GM12892 (cell line): ENCODE data around the gene CARTPT.

ENCODE experiments used
- DNase-seq: peaks from one replicate; pipeline ENCODE4 v3.0.0; 2011; ENCODE audit not compliant: insufficient read length
- FAIRE-seq: peaks from 2 replicates; lab custom pipeline; 2011; peaks lifted over from hg19 to GRCh38; lab: Jason Lieb, UNC
- POLR2A ChIP-seq: IDR thresholded peaks from 2 replicates; pipeline ENCODE4 v1.6.1; 2011; ENCODE audit warnings: low read depth, low read length, control low read depth
- POLR2AphosphoS5 ChIP-seq: IDR thresholded peaks from 2 replicates; pipeline ENCODE4 v1.6.1; 2011; ENCODE audit warnings: low read depth, low read length, control low read depth
- TAF1 ChIP-seq: IDR thresholded peaks from 2 replicates; pipeline ENCODE4 v1.6.1; 2011; ENCODE audit warnings: low read depth, mild to moderate bottlenecking, control low read depth, low read length, borderline replicate concordance

The CARTPT gene

DNA sequence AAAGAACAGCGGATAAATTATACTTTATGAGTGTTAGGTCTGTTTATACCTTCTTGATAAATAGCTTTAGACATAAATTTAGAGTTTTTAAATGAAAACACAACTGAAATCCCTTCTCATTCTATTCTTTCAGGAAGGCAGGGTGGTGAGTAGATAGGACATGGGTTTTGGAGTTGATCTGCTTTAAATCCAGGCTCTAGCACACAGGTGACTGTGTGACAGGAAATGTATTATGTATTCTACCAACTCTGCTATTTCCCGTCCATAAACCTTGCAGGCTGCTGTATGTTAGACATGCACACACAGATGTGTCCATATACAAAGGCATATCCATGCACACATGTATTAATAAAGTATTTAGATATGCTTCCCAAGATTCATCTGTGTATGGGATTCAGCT is 19.3 kb upstream of the CARTPT start:
- no peak for DNase-seq
- FAIRE-seq, result no peak
- TF ChIP-seq POLR2A (no peak), TAF1 (no peak), POLR2AphosphoS5 (no peak)

DNA sequence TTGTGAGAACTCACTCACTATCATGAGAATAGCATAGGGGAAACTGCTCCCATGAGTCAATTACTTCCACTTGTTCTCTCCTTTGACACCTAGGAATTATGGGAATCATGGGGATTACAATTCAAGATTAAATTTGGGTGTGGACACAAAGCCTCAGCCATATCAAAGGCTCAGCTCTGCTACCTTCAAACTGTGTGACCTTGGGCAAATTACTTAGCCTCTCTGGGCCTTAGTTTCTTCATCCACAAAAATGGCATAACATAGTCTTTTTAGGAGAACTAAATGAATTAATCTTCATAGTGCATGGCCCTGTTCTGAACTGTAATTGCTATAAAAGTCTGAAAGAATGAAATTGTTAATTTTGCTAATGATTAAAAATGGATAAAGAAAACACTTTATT is 18.3 kb upstream of the CARTPT start:
- FAIRE-seq, result no peak
- no peak for DNase-seq
- TF ChIP-seq POLR2A (no peak), TAF1 (no peak), POLR2AphosphoS5 (no peak)

DNA sequence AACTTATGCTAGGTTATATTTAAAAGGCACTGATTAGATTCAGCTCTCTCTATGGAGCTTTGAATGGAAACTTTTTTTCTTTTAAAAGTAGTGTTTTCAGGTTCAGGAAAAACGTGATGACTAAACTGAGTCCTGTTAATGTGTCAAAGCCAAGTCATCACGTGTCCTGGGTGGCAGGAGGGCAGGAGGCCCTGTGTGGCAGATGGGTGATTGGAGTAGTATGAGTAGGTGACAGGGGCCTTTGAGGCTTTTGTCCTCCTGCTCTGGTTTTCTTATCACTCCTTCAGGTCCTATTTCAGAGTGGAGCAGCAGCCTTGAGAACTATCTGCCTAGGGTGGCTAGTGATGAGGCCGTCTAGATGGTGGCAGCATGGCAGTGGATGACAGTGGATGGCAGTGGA is 17.7 kb upstream of the CARTPT start:
- TF ChIP-seq TAF1 (no peak), POLR2A (no peak), POLR2AphosphoS5 (no peak)
- DNase-seq (no peak), FAIRE-seq (no peak)

DNA sequence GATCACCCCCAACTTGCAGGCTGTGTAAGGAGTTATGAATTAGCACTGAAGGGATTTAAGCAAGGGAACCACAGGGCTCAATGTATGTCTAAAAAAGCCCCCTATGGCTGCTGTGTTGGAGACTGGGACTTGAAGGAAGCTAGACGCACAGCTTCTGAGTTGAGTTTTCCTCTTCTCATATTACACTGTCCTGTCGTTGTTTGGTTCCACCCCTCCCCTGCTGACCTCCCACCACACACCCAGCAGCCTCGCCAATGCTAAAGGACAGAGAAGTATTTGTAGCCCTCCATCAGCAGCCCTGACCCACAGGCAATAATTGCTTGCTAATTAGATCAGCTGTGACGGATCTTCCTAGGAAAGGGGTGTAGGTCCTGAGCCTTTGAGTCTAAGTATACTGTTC is 15.1 kb upstream of the CARTPT start:
- TF ChIP-seq POLR2AphosphoS5, result no peak
- no peak for TF ChIP-seq TAF1
- no peak for TF ChIP-seq POLR2A
- no peak for DNase-seq
- FAIRE-seq, result no peak

DNA sequence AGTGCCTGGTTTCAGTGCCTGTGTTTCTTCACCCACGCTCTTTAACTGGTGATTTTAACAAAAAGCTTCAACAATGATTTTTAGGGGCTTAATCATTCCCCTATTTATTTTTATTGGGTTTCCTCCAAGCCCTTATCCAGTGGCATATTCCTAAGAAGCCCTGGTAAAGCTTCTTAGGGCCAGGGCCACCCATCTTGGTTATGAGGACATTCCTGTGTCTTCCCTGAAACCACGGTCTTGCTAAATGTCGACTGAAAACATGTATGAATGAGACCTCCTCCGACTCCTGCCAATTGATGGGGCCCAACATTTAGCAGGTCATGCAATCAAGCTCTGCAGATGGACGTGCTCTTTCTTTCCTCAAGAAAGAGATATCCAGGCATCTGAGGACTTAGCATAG is 13.7 kb upstream of the CARTPT start:
- DNase-seq, result no peak
- TF ChIP-seq POLR2A, result no peak
- TF ChIP-seq TAF1, result no peak
- no peak for TF ChIP-seq POLR2AphosphoS5
- FAIRE-seq, result no peak

DNA sequence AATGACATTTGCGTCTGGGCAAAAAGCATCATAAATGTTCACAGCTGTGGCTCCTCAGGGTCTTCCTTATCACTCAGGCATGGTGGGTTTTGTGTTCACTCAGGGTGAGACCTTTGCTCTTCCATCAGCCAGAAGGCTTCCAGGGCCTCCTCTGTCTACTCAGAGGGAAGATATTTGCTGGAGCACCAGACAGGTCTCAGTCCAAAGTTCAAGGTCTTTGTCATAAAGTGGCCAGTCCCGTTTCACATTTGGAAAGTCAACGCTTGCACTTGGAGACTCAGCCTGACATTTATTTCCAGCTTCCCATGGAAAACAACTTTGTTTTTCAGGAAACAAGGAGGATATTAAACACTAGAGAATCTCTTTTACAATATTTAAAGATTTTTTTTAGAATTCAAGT is 12.2 kb upstream of the CARTPT start:
- no peak for DNase-seq
- TF ChIP-seq POLR2AphosphoS5 (no peak), TAF1 (no peak), POLR2A (no peak)
- no peak for FAIRE-seq

DNA sequence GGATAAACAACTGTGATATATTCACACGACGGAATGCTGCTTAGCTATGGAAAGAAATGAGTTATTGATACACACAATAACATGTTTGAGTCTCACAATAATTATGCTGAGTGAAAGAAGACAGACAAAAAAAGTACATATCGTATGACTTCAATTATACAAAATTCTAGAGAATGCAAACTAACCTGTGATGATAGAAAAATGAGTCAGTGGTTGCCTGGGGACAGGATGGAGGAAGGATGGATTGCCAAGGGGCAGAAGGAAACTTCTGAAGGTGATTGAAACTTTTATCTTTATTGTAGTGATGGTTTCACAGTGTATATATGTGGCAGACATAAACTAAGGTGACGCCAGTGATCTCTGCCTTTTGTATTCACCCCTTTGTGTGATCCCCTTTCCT is 7.5 kb upstream of the CARTPT start:
- DNase-seq (no peak), FAIRE-seq (no peak)
- TF ChIP-seq POLR2A (no peak), POLR2AphosphoS5 (no peak), TAF1 (no peak)

DNA sequence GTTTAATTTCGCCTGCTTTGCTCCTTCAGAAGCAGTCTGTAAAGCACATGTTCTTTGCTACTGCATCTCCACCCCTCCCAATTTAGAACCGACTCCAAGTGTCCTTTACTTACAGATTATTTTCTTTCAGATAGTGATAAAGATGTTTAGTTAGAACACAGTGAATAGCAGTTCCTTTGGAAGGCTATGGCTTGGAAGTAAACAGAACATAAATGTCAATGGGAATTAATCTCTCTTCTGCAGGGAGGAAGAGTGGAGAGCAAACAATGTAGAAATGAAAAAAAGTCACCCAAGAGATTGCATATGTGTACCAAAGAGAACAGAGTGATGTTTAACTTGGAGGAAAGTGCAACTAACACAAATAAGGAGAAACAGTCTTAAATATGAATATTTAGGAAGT is 4.2 kb upstream of the CARTPT start:
- TF ChIP-seq TAF1 (no peak), POLR2A (no peak), POLR2AphosphoS5 (no peak)
- FAIRE-seq (no peak), DNase-seq (no peak)

DNA sequence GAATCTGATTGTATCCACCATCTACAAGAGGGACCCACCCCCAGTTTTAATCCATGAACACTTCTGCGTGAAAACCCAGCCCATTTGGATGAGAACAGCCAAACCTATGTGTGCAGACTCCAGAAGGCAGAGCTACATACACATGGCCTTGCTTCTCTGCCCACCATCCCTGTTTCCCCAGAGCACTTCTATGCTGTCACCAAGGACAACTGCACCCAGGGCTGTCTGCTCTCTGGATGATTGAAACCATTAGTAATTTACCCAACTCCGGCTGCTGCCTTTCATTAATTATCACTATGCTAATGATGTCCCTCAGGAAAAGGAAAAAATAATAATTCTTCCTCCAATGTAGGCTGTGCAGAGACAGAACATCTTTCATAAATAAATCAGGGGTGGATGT is 8.9 kb downstream of the CARTPT start:
- no peak for TF ChIP-seq POLR2AphosphoS5
- TF ChIP-seq POLR2A, result no peak
- no peak for TF ChIP-seq TAF1
- no peak for FAIRE-seq
- DNase-seq, result no peak

DNA sequence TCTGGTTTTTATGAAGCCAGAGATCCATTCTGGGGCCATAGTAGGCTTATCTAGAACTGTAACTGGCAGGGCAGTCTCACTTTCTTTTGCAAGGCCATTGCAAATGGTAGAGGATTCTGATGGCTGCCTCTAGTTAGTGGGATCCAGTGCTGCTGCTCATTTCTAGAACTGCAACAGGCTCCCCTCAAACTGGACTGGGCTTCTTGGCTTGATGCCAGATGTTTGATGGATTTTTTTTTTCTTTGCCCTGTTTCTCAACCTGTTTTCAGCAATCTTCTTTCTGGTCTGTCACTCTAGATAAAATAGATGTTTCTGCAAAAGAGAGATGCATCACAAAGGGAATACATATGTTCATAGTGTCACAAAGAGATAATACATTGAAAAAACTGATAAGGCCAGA is 11.9 kb downstream of the CARTPT start:
- FAIRE-seq (no peak), DNase-seq (no peak)
- no peak for TF ChIP-seq POLR2A
- TF ChIP-seq TAF1, result no peak
- TF ChIP-seq POLR2AphosphoS5, result no peak

DNA sequence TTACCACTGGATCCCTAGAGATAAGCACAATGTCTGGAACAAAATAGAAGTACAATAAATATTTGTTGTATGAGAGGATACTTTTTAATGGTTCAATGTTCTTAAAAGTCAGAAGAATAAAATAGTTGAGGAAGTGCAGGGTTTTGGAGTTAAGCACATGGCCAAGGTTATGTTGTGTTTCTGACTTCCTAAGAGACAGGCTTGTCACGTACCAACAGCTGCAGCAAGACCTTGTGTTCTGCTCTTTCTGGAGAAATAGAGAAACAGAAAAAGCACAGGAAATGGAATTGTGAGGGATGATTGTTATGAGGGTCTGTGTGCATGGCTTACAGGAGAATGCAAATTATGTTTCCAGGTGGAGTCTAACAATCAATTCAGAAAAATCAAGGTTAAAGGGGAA is 12.9 kb downstream of the CARTPT start:
- DNase-seq (no peak), FAIRE-seq (no peak)
- no peak for TF ChIP-seq TAF1
- no peak for TF ChIP-seq POLR2AphosphoS5
- TF ChIP-seq POLR2A, result no peak

DNA sequence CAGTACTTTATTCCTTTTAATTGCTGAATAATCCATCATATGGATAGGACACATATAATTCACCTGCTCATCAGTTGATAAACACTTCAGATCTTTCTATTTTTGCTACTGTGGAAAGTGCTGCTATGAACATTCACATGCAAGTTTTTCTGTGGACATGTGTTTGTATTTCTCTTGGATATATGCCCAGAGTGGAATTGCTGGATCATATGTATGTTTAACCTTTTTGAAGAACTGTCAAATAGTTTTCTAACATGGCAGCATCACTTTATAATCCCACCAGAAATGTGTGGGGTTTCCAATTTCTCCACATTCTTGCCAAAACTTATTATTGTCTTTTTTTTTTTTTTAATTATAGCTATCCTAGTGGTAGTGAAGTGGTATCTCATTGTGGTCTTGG is 15.1 kb downstream of the CARTPT start:
- no peak for FAIRE-seq
- no peak for DNase-seq
- TF ChIP-seq POLR2A (no peak), POLR2AphosphoS5 (no peak), TAF1 (no peak)

DNA sequence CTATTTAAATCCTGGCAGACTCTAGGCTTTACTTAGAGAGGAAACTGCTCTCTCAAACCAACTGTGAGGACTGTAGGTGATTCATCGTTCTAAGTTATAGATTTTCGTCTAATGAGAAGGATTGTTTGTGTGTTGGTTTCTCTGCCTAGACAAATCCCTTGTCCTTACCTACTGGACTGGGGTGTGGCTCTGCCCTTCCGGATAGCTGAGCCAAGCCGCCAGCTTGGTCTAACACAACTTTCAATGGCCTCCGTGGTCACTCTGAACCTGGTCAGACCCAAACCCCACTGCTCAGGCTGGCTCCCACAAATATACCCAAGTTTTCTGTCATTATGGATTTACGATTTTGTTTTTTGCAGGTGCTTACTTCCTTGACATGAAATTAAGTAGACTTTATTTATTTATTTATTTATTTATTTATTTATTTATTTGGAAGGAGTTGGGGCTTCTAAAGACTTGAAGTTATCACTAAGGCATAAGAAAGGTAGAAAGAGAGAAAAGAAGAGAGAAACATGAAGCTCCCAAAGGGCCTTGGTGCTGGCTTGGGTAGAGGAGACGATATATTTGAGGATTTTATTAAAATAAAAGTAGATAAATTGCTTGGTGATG is 19.0 kb downstream of the CARTPT start:
- TF ChIP-seq TAF1 (no peak), POLR2AphosphoS5 (no peak), POLR2A (no peak)
- DNase-seq, result no peak
- no peak for FAIRE-seq
